Fibroblast of pulmonary artery (primary cell): ENCODE measurements around the gene PPT1.

Source experiments
- DNase-seq: peaks from one replicate; pipeline ENCODE4 v3.0.0-alpha.2; 2010; ENCODE audit warnings: low read depth
- H3K4me3 ChIP-seq: replicated peaks from 2 replicates; pipeline ENCODE4 v1.5.1; 2011; ENCODE audit warnings: low read depth, mild to moderate bottlenecking, control low read depth, low read length, moderate library complexity
- CTCF ChIP-seq: IDR thresholded peaks from 2 replicates; pipeline ENCODE4 v1.5.1; 2011; ENCODE audit warnings: mild to moderate bottlenecking, control low read depth, low read length, inconsistent platforms; ENCODE audit errors: missing control alignments

Gene PPT1

GRCh38 chr1:40064797-40065499 lies 32.1 kb downstream of the PPT1 start:
- TF ChIP-seq CTCF: no peak
- H3K4me3 ChIP-seq: no peak overlapping the region
- DNase-seq: peak; percentile 34

GRCh38 chr1:40059960-40060750 lies 36.9 kb downstream of the PPT1 start:
- peak; percentile 27 for DNase-seq
- H3K4me3 ChIP-seq: no peak overlapping the region

GRCh38 chr1:40059338-40059959 lies 37.6 kb downstream of the PPT1 start:
- H3K4me3 ChIP-seq: no peak overlapping the region
- peak; percentile 88 for DNase-seq
- peak; percentile 18 for TF ChIP-seq CTCF

More at GRCh38 chr1:40059960-40060750, 36.9 kb downstream of the PPT1 start:
- TF ChIP-seq CTCF: no peak

- H3K4me3 ChIP-seq: no peak overlapping the region
- no peak for TF ChIP-seq CTCF
- DNase-seq: peak; percentile 38
Measured at GRCh38 chr1:40058453-40059337, 38.4 kb downstream of the PPT1 start.

- TF ChIP-seq CTCF: no peak
- no peak for DNase-seq
- H3K4me3 ChIP-seq: no peak overlapping the region
Measured at GRCh38 chr1:40058097-40058452, 39.0 kb downstream of the PPT1 start.

GRCh38 chr1:40057310-40058030 lies 39.6 kb downstream of the PPT1 start:
- no peak overlapping the region for H3K4me3 ChIP-seq
- TF ChIP-seq CTCF: no peak
- no peak for DNase-seq
